HepG2 (cell line): ENCODE data around the gene LTC4S. TPM values are rescaled to one million over a fixed set of nuclear protein-coding genes. Genes with fewer than 3 reads are reported as not detected.

Experiments used
- ELF1 ChIP-seq: sonication (generic); formaldehyde crosslinking; IDR thresholded peaks from 2 replicates; pipeline ENCODE4 v1.4.0; 2020; ENCODE audit warnings: missing genetic modification reagents
- ERF ChIP-seq: IDR thresholded peaks from 2 replicates; pipeline ENCODE4 v1.6.1; 2018; ENCODE audit warnings: missing biosample characterization, missing genetic modification reagents
- ESRRA ChIP-seq: sonication (generic); formaldehyde crosslinking; IDR thresholded peaks from 2 replicates; pipeline ENCODE4 v1.5.1; 2020; ENCODE audit warnings: mild to moderate bottlenecking, low read depth, missing genetic modification reagents
- HES4 ChIP-seq: sonication (generic); formaldehyde crosslinking; IDR thresholded peaks from 2 replicates; pipeline ENCODE4 v1.9.0; 2021; ENCODE audit warnings: mild to moderate bottlenecking, missing genetic modification reagents, borderline replicate concordance
- HNF4A ChIP-seq: sonication (generic); formaldehyde crosslinking; IDR thresholded peaks from 2 replicates; pipeline ENCODE4 v1.4.0; 2020; ENCODE audit warnings: missing genetic modification reagents
- PHF5A ChIP-seq: IDR thresholded peaks from one replicate; pipeline ENCODE4 v1.6.1; 2018; ENCODE audit warnings: low read depth, missing genetic modification reagents; ENCODE audit not compliant: unreplicated experiment
- POLR2G ChIP-seq: fragments of 200-400 bp; formaldehyde crosslinking; IDR thresholded peaks from 2 replicates; pipeline ENCODE4 v1.6.1; 2018; ENCODE audit warnings: mild to moderate bottlenecking, low read depth, low read length, moderate library complexity
- RELA ChIP-seq: sonication (generic); formaldehyde crosslinking; IDR thresholded peaks from 2 replicates; pipeline ENCODE4 v1.4.0; 2020; ENCODE audit warnings: missing genetic modification reagents
- SALL2 ChIP-seq: sonication (generic); formaldehyde crosslinking; IDR thresholded peaks from 2 replicates; pipeline ENCODE4 v1.8.1; 2023; ENCODE audit warnings: mild to moderate bottlenecking, missing genetic modification reagents, inconsistent platforms
- SRY ChIP-seq: sonication (generic); formaldehyde crosslinking; IDR thresholded peaks from 2 replicates; pipeline ENCODE4 v1.8.0; 2022; ENCODE audit warnings: mild to moderate bottlenecking, missing genetic modification reagents
- TFDP1 ChIP-seq: IDR thresholded peaks from 2 replicates; pipeline ENCODE4 v1.6.1; 2016; ENCODE audit warnings: missing compliant biosample characterization, missing genetic modification reagents, borderline replicate concordance
- ZNF337 ChIP-seq: sonication (generic); formaldehyde crosslinking; IDR thresholded peaks from 2 replicates; pipeline ENCODE4 v1.5.1; 2020; ENCODE audit warnings: missing genetic modification reagents, low read depth, mild to moderate bottlenecking, borderline replicate concordance
- ZNF350 ChIP-seq: sonication (generic); formaldehyde crosslinking; IDR thresholded peaks from 2 replicates; pipeline ENCODE4 v1.4.0; 2020; ENCODE audit warnings: mild to moderate bottlenecking, low read depth, missing genetic modification reagents, borderline replicate concordance
- ZNF382 ChIP-seq: sonication (generic); formaldehyde crosslinking; IDR thresholded peaks from 2 replicates; pipeline ENCODE4 v1.5.0; 2020; ENCODE audit warnings: missing genetic modification reagents, mild to moderate bottlenecking, borderline replicate concordance
- ZNF557 ChIP-seq: sonication (generic); formaldehyde crosslinking; IDR thresholded peaks from 2 replicates; pipeline ENCODE4 v1.4.0; 2020; ENCODE audit warnings: missing genetic modification reagents
- ZNF558 ChIP-seq: sonication (generic); formaldehyde crosslinking; IDR thresholded peaks from 2 replicates; pipeline ENCODE4 v1.9.0; 2022; ENCODE audit warnings: mild to moderate bottlenecking, missing genetic modification reagents, borderline replicate concordance
- ZNF597 ChIP-seq: sonication (generic); formaldehyde crosslinking; IDR thresholded peaks from 2 replicates; pipeline ENCODE4 v1.5.0; 2020; ENCODE audit warnings: missing genetic modification reagents
- ZNF687 ChIP-seq: sonication (generic); formaldehyde crosslinking; IDR thresholded peaks from 2 replicates; pipeline ENCODE4 v1.5.1; 2020; ENCODE audit warnings: mild to moderate bottlenecking, missing genetic modification reagents, moderate library complexity
- ZSCAN29 ChIP-seq: sonication (generic); formaldehyde crosslinking; conservative IDR thresholded peaks from 2 replicates; pipeline ENCODE4 v1.4.0; 2020; ENCODE audit warnings: mild to moderate bottlenecking, missing genetic modification reagents
- polyA plus RNA-seq, 8 experiments: library from polyadenylated mRNA; depleted of rRNA in 3 of 8; stranded (reverse) in 7 of 8; unstranded in 1 of 8; fragments of >200 nt; fragmentation: Illumina TruSeq in 4 of 8; extraction: Trizol in 4 of 8; gene quantifications; 2 replicates each; pipeline versions ENCODE4 v1.2.1 to v1.2.3, GENCODE V29; 2011 to 2016; ENCODE audit warnings: low read depth in 4 of 8, missing spikeins in 1 of 8, mixed read lengths in 1 of 8; ENCODE audit not compliant: insufficient read depth in 1 of 8
- total RNA-seq, 5 experiments: library from RNA; depleted of rRNA; stranded (reverse); fragments of >200 nt; fragmentation: Illumina TruSeq; extraction: Trizol; gene quantifications; 2 replicates each; pipeline ENCODE4 v1.2.3, GENCODE V29; 2016; ENCODE audit warnings: low read depth in 1 of 5

The LTC4S gene
- total and polyA plus RNA-seq, 2 of the 13 experiments (the other 11 are each of a cell fraction or from before 2014, with no cell fraction given) = 0.35 TPM; not detected in 1

GRCh38 chr5:179795863-179796833 is 2.4 kb downstream of the LTC4S start (continued):
- TF ChIP-seq ZNF597 (no peak), ELF1 (CRISPR knock-in tag) (no peak), RELA (no peak), TFDP1 (peak; percentile 49; the same call in 1 of the 2 replicates), ESRRA (CRISPR knock-in tag) (0 out of 2 replicates have a peak, but pooled peaks have one; percentile 50), HES4 (CRISPR knock-in tag) (peak; percentile 37), ZNF558 (CRISPR knock-in tag) (peak; percentile 69; the same call in 1 of the 2 replicates), ZNF350 (CRISPR knock-in tag) (peak; percentile 75; the same call in 1 of the 2 replicates), HNF4A (CRISPR knock-in tag) (no peak), POLR2G (peak; percentile 79), ERF (0 out of 2 replicates have a peak, but pooled peaks have one; percentile 42), PHF5A (peak; percentile 8), ZNF382 (CRISPR knock-in tag) (no peak), ZNF557 (CRISPR knock-in tag) (no peak), ZNF687 (CRISPR knock-in tag) (peak; percentile 73), SALL2 (peak; percentile 26; the same call in 1 of the 2 replicates), ZSCAN29 (no peak), SRY (no peak), ZNF337 (CRISPR knock-in tag) (no peak)
